ENCODE measurements around the gene FSD1L. TPM values are rescaled to one million over a fixed set of nuclear protein-coding genes. Genes with fewer than 3 reads are reported as not detected.

FSD1L gene
- total and polyA plus RNA-seq, 2 donors (not counting 1 experiment from before 2014, with no cell fraction given): 0.70 to 15.2 TPM

DNA sequence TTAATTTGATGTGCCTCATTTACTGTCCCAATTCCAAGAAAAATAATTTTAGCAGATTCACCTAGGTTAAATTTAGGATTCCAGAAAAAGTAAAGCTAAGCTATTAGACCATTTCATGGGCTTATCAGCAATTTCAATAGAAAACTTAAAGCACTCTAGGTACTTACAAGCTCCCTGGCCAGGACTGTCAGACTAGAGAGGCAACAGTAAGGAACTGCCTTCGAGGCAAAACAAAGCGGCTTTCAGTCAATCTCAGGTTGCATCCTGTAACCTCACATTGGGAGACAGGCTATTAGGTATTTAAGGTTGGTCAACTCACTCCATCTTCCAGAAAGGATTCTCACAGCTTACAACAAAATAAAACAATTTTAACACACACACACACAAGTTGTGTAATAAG is 48.7 kb upstream of the FSD1L start:
- ChIA-PET POLR2A (no interaction called here), CTCF (interaction anchor here (1.0 to 1.7 kb wide), 2 partner anchors 13 to 15 kb away, joined by 4 to 5 read pairs; no protein-coding TSS in a partner anchor)
- TF ChIP-seq, protein P1, sequence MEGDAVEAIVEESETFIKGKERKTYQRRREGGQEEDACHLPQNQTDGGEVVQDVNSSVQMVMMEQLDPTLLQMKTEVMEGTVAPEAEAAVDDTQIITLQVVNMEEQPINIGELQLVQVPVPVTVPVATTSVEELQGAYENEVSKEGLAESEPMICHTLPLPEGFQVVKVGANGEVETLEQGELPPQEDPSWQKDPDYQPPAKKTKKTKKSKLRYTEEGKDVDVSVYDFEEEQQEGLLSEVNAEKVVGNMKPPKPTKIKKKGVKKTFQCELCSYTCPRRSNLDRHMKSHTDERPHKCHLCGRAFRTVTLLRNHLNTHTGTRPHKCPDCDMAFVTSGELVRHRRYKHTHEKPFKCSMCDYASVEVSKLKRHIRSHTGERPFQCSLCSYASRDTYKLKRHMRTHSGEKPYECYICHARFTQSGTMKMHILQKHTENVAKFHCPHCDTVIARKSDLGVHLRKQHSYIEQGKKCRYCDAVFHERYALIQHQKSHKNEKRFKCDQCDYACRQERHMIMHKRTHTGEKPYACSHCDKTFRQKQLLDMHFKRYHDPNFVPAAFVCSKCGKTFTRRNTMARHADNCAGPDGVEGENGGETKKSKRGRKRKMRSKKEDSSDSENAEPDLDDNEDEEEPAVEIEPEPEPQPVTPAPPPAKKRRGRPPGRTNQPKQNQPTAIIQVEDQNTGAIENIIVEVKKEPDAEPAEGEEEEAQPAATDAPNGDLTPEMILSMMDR (IDR thresholded peaks at IDR 0.05): no peak
- no peak for TF ChIP-seq EZH2 (IDR thresholded peaks at IDR 0.05; ENCODE audit: borderline replicate concordance, insufficient read depth, low read depth, low read length, poor library complexity, severe bottlenecking)
- H3K4me3 Mint-ChIP-seq: no peak overlapping the region
- H4K20me1 ChIP-seq (ENCODE audit: control insufficient read depth, insufficient read depth, low read length, poor library complexity, severe bottlenecking): no peaks in the 10 kb centered on the region
- no peaks in the 10 kb centered on the region for H3K9me3 ChIP-seq (ENCODE audit: control extremely low read depth in 1 of 3, control insufficient read depth in 2 of 3, insufficient read depth in 1 of 3, low read length in 2 of 3)
- no peaks in the 10 kb centered on the region for H3K9me3 Mint-ChIP-seq (ENCODE audit: insufficient read depth)
- no peaks in the 10 kb centered on the region for H3K36me3 ChIP-seq (replicated peaks in 1 of 2; ENCODE audit: control extremely low read depth in 1 of 2, control insufficient read depth in 1 of 2, extremely low read depth in 1 of 2, insufficient read depth in 2 of 2, low read length in 1 of 2)
- no peak overlapping the region for H3K9ac ChIP-seq (ENCODE audit: low read length)
- H3K4me1 Mint-ChIP-seq: peaks cover 5% of the 10 kb centered on the region
- H3K27ac ChIP-seq (ENCODE audit: low read length in 2 of 2): no peak overlapping the region
- H2AFZ ChIP-seq (ENCODE audit: insufficient read depth, low read depth, low read length, poor library complexity, severe bottlenecking): no peak overlapping the region
- H3K27me3 Mint-ChIP-seq: peaks cover 17% of the 10 kb centered on the region
- ATAC-seq (ENCODE audit: low read depth): no peak
- no peaks in the 10 kb centered on the region for H3K79me2 ChIP-seq (ENCODE audit: control insufficient read depth, insufficient read depth, low read length)
- H3K4me2 ChIP-seq (replicated peaks; ENCODE audit: low read depth, low read length, poor library complexity, severe bottlenecking): no peak overlapping the region
- H3K27ac Mint-ChIP-seq: no peak overlapping the region
- H3K4me3 ChIP-seq (ENCODE audit: control extremely low read depth in 1 of 5, extremely low read depth in 1 of 5, insufficient read depth in 1 of 5, low read depth in 2 of 5, low read length in 4 of 5): no peak overlapping the region
- WGBS (ENCODE audit: insufficient coverage): no CpG with 5 or more reads among the region's 2 CpGs
- H3K27me3 ChIP-seq (replicated peaks in 1 of 4; ENCODE audit: control extremely low read depth in 1 of 4, control insufficient read depth in 3 of 4, insufficient read depth in 4 of 4, low read length in 3 of 4): peaks cover 0 to 3% (median 1%) of the 10 kb centered on the region in 4 experiments
- no peaks in the 10 kb centered on the region for H3K4me1 ChIP-seq (ENCODE audit: control insufficient read depth in 2 of 2, insufficient read depth in 2 of 2, low read length in 2 of 2)
- intact Hi-C loops (cut with micrococcal nuclease): no loop called here
- DNase-seq: no peak

DNA sequence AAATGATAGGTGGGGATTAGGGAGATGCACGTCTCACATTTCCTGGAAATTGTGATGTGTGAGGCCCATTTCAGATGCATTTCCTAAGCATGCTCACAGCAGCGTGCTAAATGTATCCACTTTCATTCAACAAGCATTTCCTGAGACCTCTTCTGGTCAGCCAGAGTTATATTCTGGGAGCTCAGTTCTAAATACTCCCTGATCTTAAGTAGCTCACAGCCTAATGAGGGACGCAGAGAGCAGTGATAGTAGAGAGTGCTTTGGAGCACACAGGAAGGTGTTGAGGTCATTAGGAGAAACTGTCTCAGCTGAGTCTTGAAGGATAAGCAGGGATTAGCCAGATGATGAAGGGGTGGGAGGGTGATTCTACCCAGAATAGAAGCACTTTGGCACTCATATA is 46.2 kb upstream of the FSD1L start:
- CTCF ChIA-PET: no interaction called here
- Histone ChIP-seq H3K9ac (ENCODE audit: low read length) (no peak overlapping the region), H2AFZ (ENCODE audit: insufficient read depth, low read depth, low read length, poor library complexity, severe bottlenecking) (no peak overlapping the region), H3K4me1 (ENCODE audit: control insufficient read depth in 2 of 2, insufficient read depth in 2 of 2, low read length in 2 of 2) (peaks cover 4 to 7% of the 10 kb centered on the region in 2 donors), H3K36me3 (replicated peaks in 1 of 2; ENCODE audit: control extremely low read depth in 1 of 2, control insufficient read depth in 1 of 2, extremely low read depth in 1 of 2, insufficient read depth in 2 of 2, low read length in 1 of 2) (no peaks in the 10 kb centered on the region), H3K27me3 (replicated peaks in 1 of 4; ENCODE audit: control extremely low read depth in 1 of 4, control insufficient read depth in 3 of 4, insufficient read depth in 4 of 4, low read length in 3 of 4) (peaks cover 0 to 3% (median 1%) of the 10 kb centered on the region in 4 experiments), H3K9me3 (ENCODE audit: control extremely low read depth in 1 of 3, control insufficient read depth in 2 of 3, insufficient read depth in 1 of 3, low read length in 2 of 3) (peaks cover 0 to 5% (median 0%) of the 10 kb centered on the region in 3 donors), H3K79me2 (ENCODE audit: control insufficient read depth, insufficient read depth, low read length) (no peaks in the 10 kb centered on the region), H3K27ac (ENCODE audit: low read length in 2 of 2) (no peak overlapping the region), H4K20me1 (ENCODE audit: control insufficient read depth, insufficient read depth, low read length, poor library complexity, severe bottlenecking) (no peaks in the 10 kb centered on the region), H3K4me3 (ENCODE audit: control extremely low read depth in 1 of 5, extremely low read depth in 1 of 5, insufficient read depth in 1 of 5, low read depth in 2 of 5, low read length in 4 of 5) (no peak overlapping the region), H3K4me2 (replicated peaks; ENCODE audit: low read depth, low read length, poor library complexity, severe bottlenecking) (no peak overlapping the region)
- Mint-ChIP-seq H3K9me3 (ENCODE audit: insufficient read depth) (no peaks in the 10 kb centered on the region), H3K4me1 (peaks cover 19% of the 10 kb centered on the region), H3K27me3 (peaks cover 22% of the 10 kb centered on the region), H3K27ac (no peak overlapping the region), H3K4me3 (no peak overlapping the region)
- intact Hi-C loops (cut with micrococcal nuclease): no loop called here
- ATAC-seq (ENCODE audit: low read depth) (no peak), DNase-seq (no peak)
- POLR2A ChIA-PET: no interaction called here
- WGBS (ENCODE audit: insufficient coverage): 61% methylated on average over 2 of the region's 3 CpGs
- no peak for TF ChIP-seq EZH2 (IDR thresholded peaks at IDR 0.05; ENCODE audit: borderline replicate concordance, insufficient read depth, low read depth, low read length, poor library complexity, severe bottlenecking)
- TF ChIP-seq, protein P1 (IDR thresholded peaks at IDR 0.05): no peak
